Memory B cell (primary cell): Measurements from ENCODE around the gene PAFAH2.

Experiments
- ATAC-seq: fragments of 150-1000 bp; cut with Tn5 transposase; 2 replicates; pipeline ENCODE4 v1.10.0; 2021; ENCODE audit warnings: low read depth, mild to moderate bottlenecking, moderate library complexity
- DNase-seq, 2 donors: peaks; one replicate each; pipeline ENCODE4 v3.0.0; 2022; ENCODE audit warnings: low spot score in 2 of 2
- H3K27ac Mint-ChIP-seq: one replicate; pipeline ENCODE4 v1.8.0; 2022; ENCODE audit warnings: mild to moderate bottlenecking, moderate library complexity, mixed read lengths
- H3K27me3 Mint-ChIP-seq: one replicate; pipeline ENCODE4 v1.8.0; 2022; ENCODE audit warnings: mixed read lengths
- H3K36me3 Mint-ChIP-seq: one replicate; pipeline ENCODE4 v1.8.0; 2022; ENCODE audit warnings: mild to moderate bottlenecking, mixed read lengths
- H3K4me1 Mint-ChIP-seq: one replicate; pipeline ENCODE4 v1.8.0; 2022; ENCODE audit warnings: mixed read lengths
- H3K4me3 Mint-ChIP-seq: one replicate; pipeline ENCODE4 v1.8.0; 2022; ENCODE audit warnings: mild to moderate bottlenecking, moderate library complexity, mixed read lengths
- H3K9me3 Mint-ChIP-seq: one replicate; pipeline ENCODE4 v1.8.0; 2022; ENCODE audit warnings: mixed read lengths

PAFAH2 gene

GRCh38 chr1:25997828-25998761, at the start of gene PAFAH2:
TSS of gene PAFAH2 (minus strand) at chr1:25998063. CDS start at chr1:25990816, 7,247 bp downstream.
- Mint-ChIP-seq H3K27me3 (no peaks in the 10 kb centered on the region), H3K4me1 (peaks cover 14% of the 10 kb centered on the region), H3K36me3 (peaks cover 7% of the 10 kb centered on the region), H3K9me3 (no peaks in the 10 kb centered on the region), H3K27ac (peak within 1 kb of the TSS; percentile 98), H3K4me3 (peak within 1 kb of the TSS; percentile 98)
- ATAC-seq, result peak; percentile 98
- DNase-seq, result peak; percentile 93 to 95

GRCh38 chr1:26047278-26047874, 49.5 kb upstream of the PAFAH2 start:
- no peak overlapping the region for H3K27ac Mint-ChIP-seq
- DNase-seq (no peak), ATAC-seq (no peak)
- peaks cover 3% of the 10 kb centered on the region for H3K4me1 Mint-ChIP-seq
- H3K4me3 Mint-ChIP-seq, result no peak overlapping the region
- no peaks in the 10 kb centered on the region for H3K36me3 Mint-ChIP-seq
- peaks cover 23% of the 10 kb centered on the region for H3K27me3 Mint-ChIP-seq
- H3K9me3 Mint-ChIP-seq, result no peaks in the 10 kb centered on the region

- H3K4me3 Mint-ChIP-seq, result no peak overlapping the region
- H3K4me1 Mint-ChIP-seq, result peaks cover 3% of the 10 kb centered on the region
- H3K27ac Mint-ChIP-seq, result no peak overlapping the region
- peaks cover 19% of the 10 kb centered on the region for H3K27me3 Mint-ChIP-seq
- H3K9me3 Mint-ChIP-seq, result no peaks in the 10 kb centered on the region
- H3K36me3 Mint-ChIP-seq, result no peaks in the 10 kb centered on the region
- DNase-seq (no peak), ATAC-seq (no peak)
Observed at GRCh38 chr1:26046246-26047095, 48.6 kb upstream of the PAFAH2 start.

- no peaks in the 10 kb centered on the region for H3K36me3 Mint-ChIP-seq
- peaks cover 3% of the 10 kb centered on the region for H3K4me1 Mint-ChIP-seq
- DNase-seq (no peak), ATAC-seq (no peak)
- no peaks in the 10 kb centered on the region for H3K9me3 Mint-ChIP-seq
- peaks cover 18% of the 10 kb centered on the region for H3K27me3 Mint-ChIP-seq
- H3K27ac Mint-ChIP-seq, result no peak within 1 kb of the TSS
- H3K4me3 Mint-ChIP-seq, result no peak within 1 kb of the TSS
Observed at GRCh38 chr1:26045722-26046245, 47.9 kb upstream of the PAFAH2 start, which contains the start of gene SLC30A2. TSS of gene SLC30A2 (minus strand) at chr1:26046118. CDS start at chr1:26045896, 222 bp downstream.

GRCh38 chr1:26044971-26045721, 47.3 kb upstream of the PAFAH2 start:
- Mint-ChIP-seq H3K4me3 (no peak overlapping the region), H3K27me3 (peaks cover 17% of the 10 kb centered on the region), H3K4me1 (peaks cover 3% of the 10 kb centered on the region), H3K36me3 (no peaks in the 10 kb centered on the region), H3K9me3 (no peaks in the 10 kb centered on the region), H3K27ac (no peak overlapping the region)
- no peak for ATAC-seq
- DNase-seq, result no peak

- Mint-ChIP-seq H3K4me1 (peaks cover 3% of the 10 kb centered on the region), H3K36me3 (no peaks in the 10 kb centered on the region), H3K27me3 (peaks cover 17% of the 10 kb centered on the region), H3K9me3 (no peaks in the 10 kb centered on the region), H3K27ac (no peak overlapping the region), H3K4me3 (no peak overlapping the region)
- ATAC-seq (no peak), DNase-seq (no peak)
Observed at GRCh38 chr1:26044414-26044813, 46.6 kb upstream of the PAFAH2 start.

- Mint-ChIP-seq H3K27ac (no peak overlapping the region), H3K9me3 (no peaks in the 10 kb centered on the region), H3K4me3 (no peak overlapping the region), H3K36me3 (no peaks in the 10 kb centered on the region), H3K4me1 (peaks cover 3% of the 10 kb centered on the region), H3K27me3 (peaks cover 17% of the 10 kb centered on the region)
- DNase-seq (no peak), ATAC-seq (no peak)
Observed at GRCh38 chr1:26043765-26044164, 45.9 kb upstream of the PAFAH2 start.

GRCh38 chr1:26041978-26042377, 44.1 kb upstream of the PAFAH2 start:
- Mint-ChIP-seq H3K4me3 (no peak overlapping the region), H3K27ac (no peak overlapping the region), H3K4me1 (peaks cover 3% of the 10 kb centered on the region), H3K27me3 (peaks cover 17% of the 10 kb centered on the region), H3K36me3 (no peaks in the 10 kb centered on the region), H3K9me3 (no peaks in the 10 kb centered on the region)
- ATAC-seq (no peak), DNase-seq (no peak)

GRCh38 chr1:26041401-26041800, 43.5 kb upstream of the PAFAH2 start:
- no peaks in the 10 kb centered on the region for H3K36me3 Mint-ChIP-seq
- ATAC-seq, result no peak

GRCh38 chr1:26038904-26039303, 41.0 kb upstream of the PAFAH2 start:
- no peak overlapping the region for H3K27ac Mint-ChIP-seq
- H3K4me3 Mint-ChIP-seq, result no peak overlapping the region
- no peaks in the 10 kb centered on the region for H3K36me3 Mint-ChIP-seq
- DNase-seq, result no peak
- H3K27me3 Mint-ChIP-seq, result peaks cover 4% of the 10 kb centered on the region
- no peak for ATAC-seq
- peaks cover 9% of the 10 kb centered on the region for H3K4me1 Mint-ChIP-seq
- H3K9me3 Mint-ChIP-seq, result no peaks in the 10 kb centered on the region

More at GRCh38 chr1:26041401-26041800, 43.5 kb upstream of the PAFAH2 start:
- no peaks in the 10 kb centered on the region for H3K9me3 Mint-ChIP-seq
- H3K27me3 Mint-ChIP-seq, result peaks cover 15% of the 10 kb centered on the region
- peaks cover 3% of the 10 kb centered on the region for H3K4me1 Mint-ChIP-seq
- H3K27ac Mint-ChIP-seq, result no peak overlapping the region
- no peak overlapping the region for H3K4me3 Mint-ChIP-seq
- DNase-seq, result no peak

GRCh38 chr1:26038477-26038876, 40.6 kb upstream of the PAFAH2 start:
- ATAC-seq (no peak), DNase-seq (no peak)
- peaks cover 4% of the 10 kb centered on the region for H3K27me3 Mint-ChIP-seq
- no peak overlapping the region for H3K27ac Mint-ChIP-seq
- H3K36me3 Mint-ChIP-seq, result no peaks in the 10 kb centered on the region
- H3K4me1 Mint-ChIP-seq, result peaks cover 9% of the 10 kb centered on the region
- H3K4me3 Mint-ChIP-seq, result no peak overlapping the region
- H3K9me3 Mint-ChIP-seq, result no peaks in the 10 kb centered on the region

GRCh38 chr1:26037904-26038303, 40.0 kb upstream of the PAFAH2 start:
- Mint-ChIP-seq H3K4me3 (no peak overlapping the region), H3K36me3 (no peaks in the 10 kb centered on the region), H3K4me1 (peaks cover 9% of the 10 kb centered on the region), H3K27ac (no peak overlapping the region), H3K9me3 (no peaks in the 10 kb centered on the region), H3K27me3 (peaks cover 4% of the 10 kb centered on the region)
- DNase-seq, result no peak
- no peak for ATAC-seq

- Mint-ChIP-seq H3K36me3 (no peaks in the 10 kb centered on the region), H3K27ac (no peak overlapping the region), H3K4me1 (peaks cover 9% of the 10 kb centered on the region), H3K27me3 (peaks cover 6% of the 10 kb centered on the region), H3K9me3 (no peaks in the 10 kb centered on the region), H3K4me3 (no peak overlapping the region)
- ATAC-seq (no peak), DNase-seq (no peak)
Observed at GRCh38 chr1:26036756-26037281, 39.0 kb upstream of the PAFAH2 start.
